T47D (cell line): Measurements from ENCODE around the gene ABCB4.

ENCODE experiments used
- DNase-seq, 2 experiments: peaks; one replicate each; pipeline versions ENCODE4 v3.0.0 to v3.0.0-alpha.2; 2011 to 2012; ENCODE audit warnings: low read depth in 1 of 2, low spot score in 1 of 2
- JUND ChIP-seq: IDR thresholded peaks from 2 replicates; pipeline ENCODE4 v1.6.1; 2012; ENCODE audit warnings: low read depth
- in situ Hi-C: cut with HindIII; loops from 2 replicates; pipeline ENCODE4 v1.10.0; 2016; ENCODE audit warnings: low sequenced_read_pairs, low pct_unique_long_range_greater_than_20kb

The ABCB4 gene

GRCh38 chr7:87475359-87476178, at the start of gene ABCB4:
TSS of gene ABCB4 (minus strand) at chr7:87475680. CDS start at chr7:87475465, 215 bp downstream.
- TF ChIP-seq JUND, result no peak
- in situ Hi-C loops, result no loop called here
- no peak for DNase-seq

- no peak for TF ChIP-seq JUND
- DNase-seq, result no peak
- in situ Hi-C loops, result no loop called here
Measured at GRCh38 chr7:87518735-87519134, 43.3 kb upstream of the ABCB4 start.

- no peak for DNase-seq
- in situ Hi-C loops, result no loop called here
Measured at GRCh38 chr7:87517891-87518290, 42.4 kb upstream of the ABCB4 start.

GRCh38 chr7:87517136-87517815, 41.8 kb upstream of the ABCB4 start:
- in situ Hi-C loops, result no loop called here
- DNase-seq, result no peak
- TF ChIP-seq JUND, result no peak

More at GRCh38 chr7:87517891-87518290, 42.4 kb upstream of the ABCB4 start:
- TF ChIP-seq JUND, result no peak

GRCh38 chr7:87513735-87514335, 38.4 kb upstream of the ABCB4 start:
- DNase-seq, result no peak
- in situ Hi-C loops, result no loop called here
- no peak for TF ChIP-seq JUND

GRCh38 chr7:87512906-87513305, 37.4 kb upstream of the ABCB4 start:
- no peak for DNase-seq
- in situ Hi-C loops, result no loop called here
- TF ChIP-seq JUND, result no peak

- in situ Hi-C loops, result no loop called here
- no peak for TF ChIP-seq JUND
- no peak for DNase-seq
Measured at GRCh38 chr7:87511510-87511909, 36.0 kb upstream of the ABCB4 start.

- TF ChIP-seq JUND, result no peak
- in situ Hi-C loops, result no loop called here
- DNase-seq, result peak in 1 of 2 experiments; percentile 13
Measured at GRCh38 chr7:87510411-87510875, 35.0 kb upstream of the ABCB4 start.

- DNase-seq, result peak in 1 of 2 experiments; percentile 41
- in situ Hi-C loops, result no loop called here
- no peak for TF ChIP-seq JUND
Measured at GRCh38 chr7:87507446-87507845, 32.0 kb upstream of the ABCB4 start.

- no peak for TF ChIP-seq JUND
- in situ Hi-C loops, result no loop called here
- DNase-seq, result peak in 1 of 2 experiments; percentile 57
Measured at GRCh38 chr7:87506246-87507180, 31.0 kb upstream of the ABCB4 start.

- TF ChIP-seq JUND, result no peak
- in situ Hi-C loops, result no loop called here
- DNase-seq, result no peak
Measured at GRCh38 chr7:87505557-87506245, 30.2 kb upstream of the ABCB4 start.

- no peak for DNase-seq
- no peak for TF ChIP-seq JUND
- in situ Hi-C loops, result no loop called here
Measured at GRCh38 chr7:87505122-87505521, 29.6 kb upstream of the ABCB4 start.
